OCI-LY3 (cell line): ENCODE results near the gene GAL3ST1.

Source experiments
- EZH2phosphoT487 ChIP-seq: fragments of 200-600 bp; shearing (Covaris generic); IDR thresholded peaks from 2 replicates; pipeline ENCODE4 v1.6.1; 2018; ENCODE audit warnings: antibody characterized with exemption, mixed run types, low read depth
- TF ChIP-seq, protein P1 (sequence below): fragments of 200-600, 300-600 bp; sonication (generic); IDR thresholded peaks from 2 replicates; pipeline ENCODE4 v1.5.1; 2014; ENCODE audit warnings: antibody characterized with exemption, low read length, low read depth

DNA sequence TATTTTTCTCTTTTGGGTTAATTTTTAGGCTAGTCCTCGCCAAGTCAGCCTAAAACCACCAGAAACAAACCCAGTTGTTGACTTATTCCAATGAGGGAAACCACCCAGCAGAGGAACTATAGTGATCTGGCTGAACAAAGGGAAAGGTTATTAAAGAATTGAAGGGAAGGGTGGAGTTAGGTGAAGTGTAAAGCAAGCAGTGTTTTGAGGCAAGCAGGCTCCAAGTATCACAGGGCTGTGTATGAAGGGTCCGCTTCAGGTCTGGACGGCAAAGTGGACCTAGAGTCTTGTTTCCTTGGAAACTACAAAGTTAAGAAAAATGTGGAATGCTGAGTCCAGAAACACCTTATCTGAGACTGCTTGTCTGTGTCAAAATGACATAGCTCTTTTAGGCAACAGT is 29.3 kb upstream of the GAL3ST1 start:
- TF ChIP-seq, protein P1, sequence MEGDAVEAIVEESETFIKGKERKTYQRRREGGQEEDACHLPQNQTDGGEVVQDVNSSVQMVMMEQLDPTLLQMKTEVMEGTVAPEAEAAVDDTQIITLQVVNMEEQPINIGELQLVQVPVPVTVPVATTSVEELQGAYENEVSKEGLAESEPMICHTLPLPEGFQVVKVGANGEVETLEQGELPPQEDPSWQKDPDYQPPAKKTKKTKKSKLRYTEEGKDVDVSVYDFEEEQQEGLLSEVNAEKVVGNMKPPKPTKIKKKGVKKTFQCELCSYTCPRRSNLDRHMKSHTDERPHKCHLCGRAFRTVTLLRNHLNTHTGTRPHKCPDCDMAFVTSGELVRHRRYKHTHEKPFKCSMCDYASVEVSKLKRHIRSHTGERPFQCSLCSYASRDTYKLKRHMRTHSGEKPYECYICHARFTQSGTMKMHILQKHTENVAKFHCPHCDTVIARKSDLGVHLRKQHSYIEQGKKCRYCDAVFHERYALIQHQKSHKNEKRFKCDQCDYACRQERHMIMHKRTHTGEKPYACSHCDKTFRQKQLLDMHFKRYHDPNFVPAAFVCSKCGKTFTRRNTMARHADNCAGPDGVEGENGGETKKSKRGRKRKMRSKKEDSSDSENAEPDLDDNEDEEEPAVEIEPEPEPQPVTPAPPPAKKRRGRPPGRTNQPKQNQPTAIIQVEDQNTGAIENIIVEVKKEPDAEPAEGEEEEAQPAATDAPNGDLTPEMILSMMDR = no peak
- TF ChIP-seq EZH2phosphoT487 = no peak
